CD4-positive, alpha-beta T cell treated with Interleukin-21 for 1 hour (primary cell): ENCODE data around the gene MGAT5B.

Experiments used
- DNase-seq: peaks from one replicate; pipeline ENCODE4 v3.0.0-alpha.2; 2020

The MGAT5B gene

GRCh38 chr17:76987486-76988093 is 119.4 kb downstream of the MGAT5B start:
- no peak for DNase-seq

- DNase-seq, result no peak
Observed at GRCh38 chr17:76988796-76989195, 120.6 kb downstream of the MGAT5B start.

- no peak for DNase-seq
Observed at GRCh38 chr17:76989519-76989918, 121.3 kb downstream of the MGAT5B start.

- no peak for DNase-seq
Observed at GRCh38 chr17:76992891-76993290, 124.7 kb downstream of the MGAT5B start.

GRCh38 chr17:76993651-76994050 is 125.4 kb downstream of the MGAT5B start:
- DNase-seq, result no peak

GRCh38 chr17:76994237-76994637 is 126.0 kb downstream of the MGAT5B start:
- DNase-seq, result no peak

GRCh38 chr17:76995387-76996105 is 127.3 kb downstream of the MGAT5B start:
- DNase-seq, result no peak

- peak; percentile 14 for DNase-seq
Observed at GRCh38 chr17:76996741-76997694, 128.8 kb downstream of the MGAT5B start.

- peak; percentile 82 for DNase-seq
Observed at GRCh38 chr17:76997981-76998531, 129.9 kb downstream of the MGAT5B start.

- no peak for DNase-seq
Observed at GRCh38 chr17:76998839-76999238, 130.6 kb downstream of the MGAT5B start.
